SK-N-SH (cell line): ENCODE results near the gene TLR2. TPM values are rescaled to one million over a fixed set of nuclear protein-coding genes. Genes with fewer than 3 reads are reported as not detected.

Source experiments
- CTCF ChIA-PET: fragments of 300-600, 350-600 bp; formaldehyde crosslinking; extraction: SDS; loops from one replicate; lab custom pipeline; 2021; lab: Yijun Ruan, JAX
- POLR2A ChIA-PET: fragments of 350-600 bp; sonication (Branson Sonifier 250); formaldehyde crosslinking; extraction: SDS; loops from one replicate; lab custom pipeline; 2020; ENCODE audit warnings: antibody characterized with exemption, inconsistent platforms; lab: Yijun Ruan, JAX
- DNase-seq: peaks from one replicate; pipeline ENCODE4 v3.0.0; 2012
- H2AFZ ChIP-seq: fragments of 200-600 bp; sonication (generic); 2 replicates; pipeline ENCODE4 v1.8.1; 2016; ENCODE audit warnings: antibody characterized with exemption, mild to moderate bottlenecking, low read depth
- H3F3A ChIP-seq: fragments of 200-600 bp; sonication (generic); replicated peaks from 2 replicates; pipeline ENCODE3; 2016; ENCODE audit warnings: antibody characterized with exemption, mild to moderate bottlenecking; ENCODE audit not compliant: insufficient read depth
- H3K27ac ChIP-seq, 2 experiments: fragments of 200-500 bp in 1 of 2; fragments of 200-600 bp in 1 of 2; sonication (Bioruptor generic) in 1 of 2; sonication (generic), shearing (Covaris generic) in 1 of 2; 2 replicates each; pipeline versions ENCODE4 v1.5.1 to v1.6.1; 2014 to 2016; ENCODE audit warnings: low read depth in 2 of 2, inconsistent platforms in 1 of 2, low read length in 1 of 2, mild to moderate bottlenecking in 1 of 2, mixed read lengths in 1 of 2
- H3K27me3 ChIP-seq: fragments of 200-600 bp; sonication (generic), shearing (Covaris generic); 2 replicates; pipeline ENCODE4 v1.6.1; 2016; ENCODE audit warnings: mixed run types; ENCODE audit not compliant: insufficient read depth
- H3K36me3 ChIP-seq, 2 experiments: fragments of 200-500 bp in 1 of 2; fragments of 200-600 bp in 1 of 2; sonication (Bioruptor generic) in 1 of 2; sonication (generic) in 1 of 2; replicated peaks in 1 of 2; 2 replicates each; pipeline versions ENCODE3 to v1.5.1; 2014 to 2016; ENCODE audit warnings: low read length in 1 of 2, mild to moderate bottlenecking in 1 of 2; ENCODE audit not compliant: insufficient read depth in 2 of 2, control insufficient read depth in 1 of 2
- H3K4me1 ChIP-seq, 2 experiments: fragments of 200-500 bp in 1 of 2; fragments of 200-600 bp in 1 of 2; sonication (Bioruptor generic) in 1 of 2; sonication (generic), shearing (Covaris generic) in 1 of 2; 2 replicates each; pipeline versions ENCODE4 v1.5.1 to v1.6.1; 2014 to 2016; ENCODE audit warnings: low read depth in 1 of 2, low read length in 1 of 2, mixed run types in 1 of 2; ENCODE audit not compliant: insufficient read depth in 2 of 2, control insufficient read depth in 1 of 2
- H3K4me2 ChIP-seq: fragments of 200-600 bp; sonication (generic), shearing (Covaris generic); 2 replicates; pipeline ENCODE4 v1.6.1; 2017; ENCODE audit warnings: mixed run types
- H3K4me3 ChIP-seq, 2 experiments: fragments of 200-500 bp in 1 of 2; fragments of 200-600 bp in 1 of 2; sonication (Bioruptor generic) in 1 of 2; sonication (generic), shearing (Covaris generic) in 1 of 2; 2 replicates each; pipeline versions ENCODE4 v1.5.1 to v1.8.1; 2014 to 2016; ENCODE audit warnings: low read depth in 2 of 2, inconsistent platforms in 1 of 2, low read length in 1 of 2, mild to moderate bottlenecking in 1 of 2, mixed read lengths in 1 of 2, moderate library complexity in 1 of 2
- H3K79me2 ChIP-seq: fragments of 200-600 bp; sonication (generic); 2 replicates; pipeline ENCODE4 v1.8.1; 2017; ENCODE audit warnings: mild to moderate bottlenecking; ENCODE audit not compliant: insufficient read depth
- H3K9ac ChIP-seq: fragments of 200-600 bp; sonication (generic); 2 replicates; pipeline ENCODE4 v1.6.1; 2017; ENCODE audit warnings: mixed run types
- H3K9me2 ChIP-seq: fragments of 200-600 bp; sonication (generic); 2 replicates; pipeline ENCODE4 v1.6.1; 2017; ENCODE audit warnings: mixed run types
- H3K9me3 ChIP-seq: fragments of 200-600 bp; sonication (generic); 2 replicates; pipeline ENCODE4 v1.6.1; 2017; ENCODE audit warnings: mixed run types, mild to moderate bottlenecking, moderate library complexity
- H4K20me1 ChIP-seq: fragments of 200-600 bp; sonication (generic); 2 replicates; pipeline ENCODE4 v1.6.1; 2017; ENCODE audit warnings: mild to moderate bottlenecking, mixed run types; ENCODE audit not compliant: insufficient read depth
- CTCF ChIP-seq: fragments of 200-600 bp; sonication (generic); IDR thresholded peaks from 2 replicates; pipeline ENCODE4 v1.6.1; 2017; ENCODE audit warnings: antibody characterized with exemption, mild to moderate bottlenecking, moderate library complexity
- ELF1 ChIP-seq: IDR thresholded peaks from 2 replicates; pipeline ENCODE4 v1.4.0; 2012
- FOXJ3 ChIP-seq: sonication (generic); formaldehyde crosslinking; IDR thresholded peaks from 2 replicates; pipeline ENCODE4 v1.5.1; 2020; ENCODE audit warnings: mild to moderate bottlenecking, missing genetic modification reagents
- GABPA ChIP-seq: IDR thresholded peaks from 2 replicates; pipeline ENCODE4 v1.4.0; 2012; ENCODE audit warnings: low read depth, mild to moderate bottlenecking
- GATA2 ChIP-seq: sonication (generic); formaldehyde crosslinking; IDR thresholded peaks from 2 replicates; pipeline ENCODE4 v1.5.0; 2020; ENCODE audit warnings: mild to moderate bottlenecking, missing genetic modification reagents
- IRF3 ChIP-seq: fragments of 150-350 bp; IDR thresholded peaks from 2 replicates; pipeline ENCODE4 v1.6.1; 2016; ENCODE audit warnings: mild to moderate bottlenecking, low read depth, low read length
- JUND ChIP-seq: IDR thresholded peaks from 2 replicates; pipeline ENCODE4 v1.4.0; 2012
- MEF2A ChIP-seq: IDR thresholded peaks from 2 replicates; pipeline ENCODE4 v1.4.0; 2012; ENCODE audit warnings: low read depth, borderline replicate concordance
- MXI1 ChIP-seq: IDR thresholded peaks from 2 replicates; pipeline ENCODE4 v1.6.1; 2012; ENCODE audit warnings: mild to moderate bottlenecking, low read depth, low read length, improper control_type of control experiment
- NFIC ChIP-seq: IDR thresholded peaks from 2 replicates; pipeline ENCODE4 v1.4.0; 2012; ENCODE audit warnings: borderline replicate concordance
- PBX3 ChIP-seq: IDR thresholded peaks from 2 replicates; pipeline ENCODE4; 2012
- POLR2AphosphoS5 ChIP-seq: IDR thresholded peaks from 2 replicates; pipeline ENCODE4 v1.6.1; 2012; ENCODE audit warnings: low read depth, low read length
- RCOR1 ChIP-seq: fragments of 150-350 bp; IDR thresholded peaks from 2 replicates; pipeline ENCODE4 v1.6.1; 2017; ENCODE audit warnings: antibody characterized with exemption, low read length
- RFX5 ChIP-seq: IDR thresholded peaks from 2 replicates; pipeline ENCODE4 v1.6.1; 2012; ENCODE audit warnings: mild to moderate bottlenecking, improper control_type of control experiment, low read length
- TAF1 ChIP-seq: IDR thresholded peaks from 2 replicates; pipeline ENCODE4 v1.6.1; 2012; ENCODE audit warnings: low read depth, mild to moderate bottlenecking, low read length, moderate library complexity, borderline replicate concordance
- TCF12 ChIP-seq: IDR thresholded peaks from 2 replicates; pipeline ENCODE4 v1.4.0; 2012
- USF1 ChIP-seq: IDR thresholded peaks from 2 replicates; pipeline ENCODE4 v1.4.0; 2012; ENCODE audit warnings: low read depth, borderline replicate concordance
- USF2 ChIP-seq: fragments of 150-350 bp; IDR thresholded peaks from 2 replicates; pipeline ENCODE4 v1.6.1; 2017; ENCODE audit warnings: antibody characterized with exemption, low read length, low read depth, borderline replicate concordance
- WGBS: methylation state at CpG from one replicate; pipeline ENCODE4 v1.1.6; 2017; ENCODE audit warnings: low lambda C conversion rate; 5-methylcytosine and 5-hydroxymethylcytosine counted together
- polyA plus RNA-seq, 3 experiments: library from polyadenylated mRNA; depleted of rRNA; stranded (reverse); fragments of >200 nt; gene quantifications; 2 replicates each; pipeline ENCODE4 v1.2.3, GENCODE V29; 2012

Gene TLR2
- polyA plus RNA-seq, 1 of the 3 experiments (the other 2 are of a cell fraction): 0.18 TPM

GRCh38 chr4:153638999-153639398, 45.1 kb upstream of the TLR2 start:
- ChIA-PET POLR2A (no interaction called here), CTCF (interaction anchor here (0.6 to 2.0 kb wide), 2 partner anchors 36 to 110 kb away, joined by 3 to 10 read pairs; no protein-coding TSS in a partner anchor)
- no peaks in the 10 kb centered on the region for H3F3A ChIP-seq
- no peak for TF ChIP-seq RFX5
- no peak for TF ChIP-seq FOXJ3 (CRISPR knock-in tag)
- TF ChIP-seq POLR2AphosphoS5: no peak
- no peak for TF ChIP-seq CTCF
- no peak for TF ChIP-seq JUND
- no peak for TF ChIP-seq TAF1
- no peak for TF ChIP-seq GATA2 (CRISPR knock-in tag)
- no peak for TF ChIP-seq IRF3
- TF ChIP-seq USF2: no peak
- no peak for TF ChIP-seq TCF12
- no peak for TF ChIP-seq ELF1
- no peak for TF ChIP-seq GABPA
- no peak for TF ChIP-seq PBX3
- TF ChIP-seq MEF2A: no peak
- TF ChIP-seq MXI1: no peak
- no peak for TF ChIP-seq USF1
- no peak for TF ChIP-seq RCOR1
- TF ChIP-seq NFIC: no peak
- H3K27ac ChIP-seq: no peak overlapping the region
- peaks cover 12 to 18% of the 10 kb centered on the region in 2 experiments for H3K36me3 ChIP-seq
- H3K9me3 ChIP-seq: no peaks in the 10 kb centered on the region
- no peak for DNase-seq
- 92% methylated on average over 3 of the region's 3 CpGs for WGBS
- no peaks in the 10 kb centered on the region for H4K20me1 ChIP-seq
- no peak overlapping the region for H3K9ac ChIP-seq
- no peak overlapping the region for H3K4me3 ChIP-seq
- H3K9me2 ChIP-seq: no peaks in the 10 kb centered on the region
- no peaks in the 10 kb centered on the region for H3K79me2 ChIP-seq
- no peaks in the 10 kb centered on the region for H3K27me3 ChIP-seq
- H3K4me2 ChIP-seq: no peak overlapping the region
- H3K4me1 ChIP-seq: no peaks in the 10 kb centered on the region; a peak in 1 of 4 replicates
- no peak overlapping the region for H2AFZ ChIP-seq
